Activated T-helper 1 cell treated with anti-CD3 and anti-CD28 coated beads, Interleukin-12 subunit alpha, Interleukin-12 subunit beta, Interleukin-2, Interleukin-4 antibody, amounts not matched to agents 30 ng/mL and 10 ng/mL and 1 ng/mL, durations not matched to agents 14 hours and 24 hours and 36 hours (primary cell): ENCODE results near the gene PHOSPHO2. TPM values are rescaled to one million over a fixed set of nuclear protein-coding genes. Genes with fewer than 3 reads are reported as not detected.
"Not testable (repeated sequence)": the region's sequence is repeated elsewhere in the genome, so short reads cannot be mapped to it uniquely, and the experiment has no call there.

Experiments used
- DNase-seq: peaks from one replicate; pipeline ENCODE4 v3.0.0; 2021; ENCODE audit warnings: low spot score
- H3K27ac Mint-ChIP-seq: one replicate; pipeline ENCODE4 v1.8.0; 2021; ENCODE audit warnings: mild to moderate bottlenecking, mixed read lengths
- H3K27me3 Mint-ChIP-seq: one replicate; pipeline ENCODE4 v1.8.0; 2022; ENCODE audit warnings: mild to moderate bottlenecking, moderate library complexity, mixed read lengths; ENCODE audit not compliant: insufficient read depth
- H3K36me3 Mint-ChIP-seq: one replicate; pipeline ENCODE4 v1.8.0; 2021; ENCODE audit warnings: low read depth, mixed read lengths
- H3K4me1 Mint-ChIP-seq: one replicate; pipeline ENCODE4 v1.8.0; 2021; ENCODE audit warnings: low read depth, mixed read lengths
- H3K4me3 Mint-ChIP-seq: one replicate; pipeline ENCODE4 v1.8.0; 2021; ENCODE audit warnings: mild to moderate bottlenecking, moderate library complexity, mixed read lengths
- H3K9me3 Mint-ChIP-seq: one replicate; pipeline ENCODE4 v1.8.0; 2021; ENCODE audit warnings: mixed read lengths
- intact Hi-C: fragments of 100-400 bp; cut with micrococcal nuclease; formaldehyde crosslinking; loops from one replicate; pipeline ENCODE4 v1.15.1; 2024
- total RNA-seq: library from RNA; stranded (reverse); gene quantifications from 2 replicates; pipeline ENCODE4 v1.2.3, GENCODE V29; 2022

The PHOSPHO2 gene
- total RNA-seq, 1 donor from 2014 or later: 4.6 TPM

GRCh38 chr2:169687943-169688342 is 6.3 kb upstream of the PHOSPHO2 start:
- intact Hi-C loops, H3K27ac Mint-ChIP-seq, H3K27me3 Mint-ChIP-seq, DNase-seq, H3K4me3 Mint-ChIP-seq, H3K36me3 Mint-ChIP-seq: not testable (repeated sequence)
- H3K9me3 Mint-ChIP-seq: peaks cover 20% of the 10 kb centered on the region
- peaks cover 12% of the 10 kb centered on the region for H3K4me1 Mint-ChIP-seq

GRCh38 chr2:169690958-169691357 is 3.3 kb upstream of the PHOSPHO2 start:
- no peak overlapping the region for H3K4me3 Mint-ChIP-seq
- H3K36me3 Mint-ChIP-seq: peaks cover 6% of the 10 kb centered on the region
- intact Hi-C loops: loop anchor here (5.0 kb wide), 2 partner anchors 236 to 329 kb away; partner anchors contain the start of gene LRP2
- H3K9me3 Mint-ChIP-seq: peaks cover 20% of the 10 kb centered on the region
- no peak overlapping the region for H3K27ac Mint-ChIP-seq
- peaks cover 17% of the 10 kb centered on the region for H3K27me3 Mint-ChIP-seq
- DNase-seq: no peak
- H3K4me1 Mint-ChIP-seq: peaks cover 9% of the 10 kb centered on the region

- Mint-ChIP-seq H3K27ac (no peak overlapping the region), H3K9me3 (peaks cover 20% of the 10 kb centered on the region), H3K4me3 (no peak overlapping the region), H3K36me3 (peaks cover 6% of the 10 kb centered on the region), H3K27me3 (peaks cover 17% of the 10 kb centered on the region), H3K4me1 (peaks cover 9% of the 10 kb centered on the region)
- intact Hi-C loops: loop anchor here (5.0 kb wide), 2 partner anchors 235 to 330 kb away; partner anchors contain the start of gene LRP2
- no peak for DNase-seq
Measured at GRCh38 chr2:169692718-169693117, 1.6 kb upstream of the PHOSPHO2 start.

GRCh38 chr2:169693360-169693759 is 909 bp upstream of the PHOSPHO2 start:
- H3K4me1 Mint-ChIP-seq: peaks cover 9% of the 10 kb centered on the region
- intact Hi-C loops: loop anchor here (5.0 kb wide), 2 partner anchors 234 to 331 kb away; partner anchors contain the start of gene LRP2
- DNase-seq: no peak
- H3K9me3 Mint-ChIP-seq: peaks cover 18% of the 10 kb centered on the region
- peak overlapping the region; percentile 88 for H3K27ac Mint-ChIP-seq
- H3K4me3 Mint-ChIP-seq: peak overlapping the region; percentile 88
- peaks cover 6% of the 10 kb centered on the region for H3K36me3 Mint-ChIP-seq
- H3K27me3 Mint-ChIP-seq: peaks cover 17% of the 10 kb centered on the region

- peaks cover 6% of the 10 kb centered on the region for H3K36me3 Mint-ChIP-seq
- H3K27ac Mint-ChIP-seq: peak overlapping the region; percentile 88
- H3K4me3 Mint-ChIP-seq: peak overlapping the region; percentile 88
- H3K4me1 Mint-ChIP-seq: peaks cover 9% of the 10 kb centered on the region
- H3K27me3 Mint-ChIP-seq: peaks cover 17% of the 10 kb centered on the region
- intact Hi-C loops: loop anchor here (1.0 to 5.0 kb wide), 8 partner anchors 12 to 333 kb away; partner anchors contain the start of genes FASTKD1, KLHL23, LRP2 and PPIG
- no peak for DNase-seq
- peaks cover 12% of the 10 kb centered on the region for H3K9me3 Mint-ChIP-seq
Measured at GRCh38 chr2:169694894-169695260, 608 bp downstream of the PHOSPHO2 start.

- Mint-ChIP-seq H3K4me3 (no peak overlapping the region), H3K36me3 (peaks cover 3% of the 10 kb centered on the region), H3K9me3 (peaks cover 4% of the 10 kb centered on the region), H3K4me1 (peaks cover 9% of the 10 kb centered on the region), H3K27me3 (peaks cover 14% of the 10 kb centered on the region), H3K27ac (no peak overlapping the region)
- DNase-seq: no peak
- intact Hi-C loops: no loop called here
Measured at GRCh38 chr2:169696381-169696780, 2.1 kb downstream of the PHOSPHO2 start.

- DNase-seq, H3K27ac Mint-ChIP-seq, H3K27me3 Mint-ChIP-seq, H3K4me1 Mint-ChIP-seq, H3K9me3 Mint-ChIP-seq, H3K36me3 Mint-ChIP-seq, H3K4me3 Mint-ChIP-seq, intact Hi-C loops: not testable (repeated sequence)
Measured at GRCh38 chr2:169699173-169699572, 4.9 kb downstream of the PHOSPHO2 start.

GRCh38 chr2:169702996-169703395 is 8.7 kb downstream of the PHOSPHO2 start:
- Mint-ChIP-seq H3K36me3 (peaks cover 2% of the 10 kb centered on the region), H3K4me3 (no peak overlapping the region), H3K4me1 (no peaks in the 10 kb centered on the region), H3K27me3 (no peaks in the 10 kb centered on the region), H3K27ac (no peak overlapping the region), H3K9me3 (no peaks in the 10 kb centered on the region)
- DNase-seq: no peak
- intact Hi-C loops: no loop called here

GRCh38 chr2:169704160-169704708 is 10.0 kb downstream of the PHOSPHO2 start:
- H3K9me3 Mint-ChIP-seq: no peaks in the 10 kb centered on the region
- H3K4me1 Mint-ChIP-seq: no peaks in the 10 kb centered on the region
- intact Hi-C loops: no loop called here
- H3K4me3 Mint-ChIP-seq: no peak overlapping the region
- no peaks in the 10 kb centered on the region for H3K27me3 Mint-ChIP-seq
- H3K36me3 Mint-ChIP-seq: peaks cover 2% of the 10 kb centered on the region
- H3K27ac Mint-ChIP-seq: no peak overlapping the region
- DNase-seq: no peak

GRCh38 chr2:169705927-169706326 is 11.7 kb downstream of the PHOSPHO2 start:
- DNase-seq: no peak
- H3K36me3 Mint-ChIP-seq: peaks cover 2% of the 10 kb centered on the region
- H3K4me3 Mint-ChIP-seq: no peak overlapping the region
- no peaks in the 10 kb centered on the region for H3K4me1 Mint-ChIP-seq
- intact Hi-C loops: no loop called here
- no peaks in the 10 kb centered on the region for H3K9me3 Mint-ChIP-seq
- no peaks in the 10 kb centered on the region for H3K27me3 Mint-ChIP-seq
- no peak overlapping the region for H3K27ac Mint-ChIP-seq

- Mint-ChIP-seq H3K27ac (no peak overlapping the region), H3K9me3 (no peaks in the 10 kb centered on the region), H3K4me3 (no peak overlapping the region), H3K27me3 (no peaks in the 10 kb centered on the region), H3K4me1 (peaks cover 6% of the 10 kb centered on the region), H3K36me3 (no peaks in the 10 kb centered on the region)
- intact Hi-C loops: no loop called here
- DNase-seq: no peak
Measured at GRCh38 chr2:169707626-169708025, 13.4 kb downstream of the PHOSPHO2 start.

GRCh38 chr2:169709331-169709730 is 15.1 kb downstream of the PHOSPHO2 start:
- H3K4me1 Mint-ChIP-seq: peaks cover 6% of the 10 kb centered on the region
- H3K27ac Mint-ChIP-seq: no peak overlapping the region
- intact Hi-C loops: no loop called here
- no peak overlapping the region for H3K4me3 Mint-ChIP-seq
- no peaks in the 10 kb centered on the region for H3K27me3 Mint-ChIP-seq
- H3K36me3 Mint-ChIP-seq: no peaks in the 10 kb centered on the region
- no peaks in the 10 kb centered on the region for H3K9me3 Mint-ChIP-seq
- no peak for DNase-seq

- no peak overlapping the region for H3K4me3 Mint-ChIP-seq
- no peak for DNase-seq
- H3K27me3 Mint-ChIP-seq: no peaks in the 10 kb centered on the region
- H3K9me3 Mint-ChIP-seq: no peaks in the 10 kb centered on the region
- no peak overlapping the region for H3K27ac Mint-ChIP-seq
- H3K36me3 Mint-ChIP-seq: no peaks in the 10 kb centered on the region
- H3K4me1 Mint-ChIP-seq: peaks cover 7% of the 10 kb centered on the region
- intact Hi-C loops: no loop called here
Measured at GRCh38 chr2:169709981-169710380, 15.7 kb downstream of the PHOSPHO2 start.
